Measurements from ENCODE around the gene MROH8. TPM values are rescaled to one million over a fixed set of nuclear protein-coding genes. Genes with fewer than 3 reads are reported as not detected.

The MROH8 gene
- total RNA-seq, 1 experiment from 2014 or later = 3.3 TPM

DNA sequence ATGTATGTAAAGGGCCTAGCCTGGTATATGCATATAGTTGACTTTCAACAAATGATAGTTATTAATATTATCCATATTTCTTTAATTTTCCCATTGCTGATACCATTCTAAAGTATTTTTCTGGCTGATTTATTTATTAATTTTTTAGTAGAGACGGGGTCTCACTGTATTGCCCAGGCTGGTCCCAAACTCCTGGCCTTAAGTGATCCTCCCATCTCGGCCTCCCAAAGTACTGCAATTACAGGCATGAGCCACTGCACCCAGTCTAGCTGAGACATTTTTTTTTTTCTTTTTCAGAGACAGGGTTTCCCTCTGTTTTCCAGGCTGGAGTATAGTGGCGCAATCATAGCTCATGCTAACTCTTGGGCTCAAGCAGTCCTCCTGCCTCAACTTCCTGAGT, 29.8 kb upstream of the MROH8 start:
- H3K9me3 ChIP-seq (ENCODE audit: insufficient read depth, low read depth) = no peaks in the 10 kb centered on the region
- DNase-seq = no peak
- H3K4me3 ChIP-seq = no peak overlapping the region
- no TSS peak for BruUV-seq (replicated peaks)
- peaks cover 10% of the 10 kb centered on the region; the same call in 1 of the 2 replicates for H3F3A ChIP-seq (ENCODE audit: insufficient read depth, low read depth)
- H3K27ac ChIP-seq = no peak overlapping the region
- CTCF ChIA-PET = no interaction called here
- no peak for TF ChIP-seq EZH2 (IDR thresholded peaks at IDR 0.05; ENCODE audit: low read depth)
- no peak for TF ChIP-seq CTCF (conservative IDR thresholded peaks at IDR 0.05)
- no peaks in the 10 kb centered on the region for H3K27me3 ChIP-seq (ENCODE audit: insufficient read depth, low read depth)
- POLR2A ChIA-PET (ENCODE audit: unreplicated experiment) = interaction anchor here (0.6 kb wide), 1 partner anchor 308 kb away, joined by 3 read pairs; no protein-coding TSS in a partner anchor
- H2AFZ ChIP-seq = no peak overlapping the region
- intact Hi-C loops (cut with micrococcal nuclease; ENCODE audit: unreplicated experiment) = no loop called here
- no peaks in the 10 kb centered on the region for H3K9me2 ChIP-seq (ENCODE audit: insufficient read depth)
- H3K79me2 ChIP-seq (ENCODE audit: low read depth) = no peaks in the 10 kb centered on the region
- H3K4me1 ChIP-seq (replicated peaks; ENCODE audit: insufficient read depth) = no peaks in the 10 kb centered on the region
- peaks cover 43% of the 10 kb centered on the region for H3K36me3 ChIP-seq (ENCODE audit: low read depth)
- no peak overlapping the region for H3K4me2 ChIP-seq
- H4K20me1 ChIP-seq (ENCODE audit: insufficient read depth) = peaks cover 12% of the 10 kb centered on the region; the same call in 1 of the 2 replicates

GRCh38 chr20:37207171-37207570, 27.8 kb upstream of the MROH8 start:
- ChIA-PET CTCF (no interaction called here), POLR2A (ENCODE audit: unreplicated experiment) (no interaction called here)
- Histone ChIP-seq H3K27ac (no peak overlapping the region), H4K20me1 (ENCODE audit: insufficient read depth) (peaks cover 18% of the 10 kb centered on the region), H3K9me2 (ENCODE audit: insufficient read depth) (no peaks in the 10 kb centered on the region), H3K9me3 (ENCODE audit: insufficient read depth, low read depth) (no peaks in the 10 kb centered on the region), H3F3A (ENCODE audit: insufficient read depth, low read depth) (peaks cover 5% of the 10 kb centered on the region; the same call in 1 of the 2 replicates), H3K27me3 (ENCODE audit: insufficient read depth, low read depth) (no peaks in the 10 kb centered on the region), H3K4me3 (no peak overlapping the region), H3K4me2 (no peak overlapping the region), H2AFZ (no peak overlapping the region), H3K4me1 (replicated peaks; ENCODE audit: insufficient read depth) (peaks cover under 1% of the 10 kb centered on the region; the same call in 1 of the 2 replicates), H3K36me3 (ENCODE audit: low read depth) (peaks cover 44% of the 10 kb centered on the region), H3K79me2 (ENCODE audit: low read depth) (no peaks in the 10 kb centered on the region; the same call in 1 of the 2 replicates)
- TF ChIP-seq CTCF (conservative IDR thresholded peaks at IDR 0.05) (no peak), EZH2 (IDR thresholded peaks at IDR 0.05; ENCODE audit: low read depth) (no peak)
- BruUV-seq (replicated peaks) = no TSS peak
- intact Hi-C loops (cut with micrococcal nuclease; ENCODE audit: unreplicated experiment) = no loop called here
- no peak for DNase-seq

DNA sequence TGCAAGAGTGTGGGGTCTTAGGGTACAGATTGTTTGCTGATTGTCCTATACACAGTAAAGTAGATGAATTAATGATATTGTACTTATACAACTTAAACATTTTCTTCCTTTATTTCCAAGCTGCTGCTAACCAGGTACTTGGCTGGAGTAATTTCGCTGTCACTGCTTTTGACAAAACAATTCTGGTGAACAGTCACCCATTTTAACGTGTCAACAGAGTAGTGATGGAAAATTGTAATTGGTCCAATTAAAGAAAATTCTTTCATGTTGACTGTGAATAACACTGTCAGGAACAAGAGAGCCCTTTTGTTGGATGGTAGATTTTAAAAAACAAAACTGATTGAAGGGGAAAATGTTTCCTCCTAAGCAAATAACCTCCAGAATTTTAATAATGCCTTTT, 26.4 kb upstream of the MROH8 start:
- ChIA-PET POLR2A (ENCODE audit: unreplicated experiment) (no interaction called here), CTCF (no interaction called here)
- no peak overlapping the region for H3K4me3 ChIP-seq
- BruUV-seq (replicated peaks) = no TSS peak
- H3K27ac ChIP-seq = no peak overlapping the region
- H3K4me1 ChIP-seq (replicated peaks; ENCODE audit: insufficient read depth) = peaks cover 9% of the 10 kb centered on the region
- peaks cover 19% of the 10 kb centered on the region for H3F3A ChIP-seq (ENCODE audit: insufficient read depth, low read depth)
- peaks cover 26% of the 10 kb centered on the region for H4K20me1 ChIP-seq (ENCODE audit: insufficient read depth)
- peaks cover 50% of the 10 kb centered on the region for H3K36me3 ChIP-seq (ENCODE audit: low read depth)
- TF ChIP-seq CTCF (conservative IDR thresholded peaks at IDR 0.05) (no peak), EZH2 (IDR thresholded peaks at IDR 0.05; ENCODE audit: low read depth) (no peak)
- no peak overlapping the region for H3K4me2 ChIP-seq
- DNase-seq = no peak
- H3K27me3 ChIP-seq (ENCODE audit: insufficient read depth, low read depth) = no peaks in the 10 kb centered on the region
- no peaks in the 10 kb centered on the region for H3K9me2 ChIP-seq (ENCODE audit: insufficient read depth)
- H2AFZ ChIP-seq = no peak overlapping the region
- H3K79me2 ChIP-seq (ENCODE audit: low read depth) = peaks cover under 1% of the 10 kb centered on the region
- no peaks in the 10 kb centered on the region for H3K9me3 ChIP-seq (ENCODE audit: insufficient read depth, low read depth)
- intact Hi-C loops (cut with micrococcal nuclease; ENCODE audit: unreplicated experiment) = no loop called here
